NCI-H2081 treated with DMSO at 0.1 percent for 48 hours (cell line): ENCODE measurements around the gene POFUT2.

ENCODE experiments used
- DNase-seq: peaks from one replicate; lab custom pipeline; 2025; lab: John Stamatoyannopoulos, UW

The POFUT2 gene

DNA sequence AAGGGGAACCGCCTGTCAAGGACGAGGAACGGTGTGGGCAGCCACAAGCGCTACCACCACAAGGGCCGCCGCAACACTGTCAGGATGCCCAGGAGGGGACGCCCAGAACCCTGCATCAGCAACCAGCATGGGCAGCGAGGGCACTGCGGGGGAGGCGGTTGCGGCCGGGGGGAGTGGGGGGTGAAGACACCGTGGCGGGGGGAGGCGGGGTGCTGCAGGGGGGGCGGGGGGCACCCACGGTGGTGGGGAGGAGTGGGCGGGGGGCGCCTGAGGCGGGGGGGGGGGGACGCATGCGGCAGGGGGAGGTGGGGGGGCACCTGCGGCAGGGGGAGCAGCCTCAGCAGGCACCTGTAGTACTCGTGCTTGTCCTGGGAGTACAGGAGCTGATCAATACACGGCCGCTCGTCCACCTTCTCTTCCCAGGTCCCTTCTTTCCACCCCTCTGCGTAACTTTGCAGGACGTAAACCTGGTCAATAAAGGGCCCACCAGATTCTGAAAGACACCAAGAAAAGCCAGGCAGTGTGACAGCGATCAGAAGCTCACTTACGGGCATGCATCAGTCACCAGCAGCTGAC, 4.6 kb downstream of the POFUT2 start:
- no peak for DNase-seq

DNA sequence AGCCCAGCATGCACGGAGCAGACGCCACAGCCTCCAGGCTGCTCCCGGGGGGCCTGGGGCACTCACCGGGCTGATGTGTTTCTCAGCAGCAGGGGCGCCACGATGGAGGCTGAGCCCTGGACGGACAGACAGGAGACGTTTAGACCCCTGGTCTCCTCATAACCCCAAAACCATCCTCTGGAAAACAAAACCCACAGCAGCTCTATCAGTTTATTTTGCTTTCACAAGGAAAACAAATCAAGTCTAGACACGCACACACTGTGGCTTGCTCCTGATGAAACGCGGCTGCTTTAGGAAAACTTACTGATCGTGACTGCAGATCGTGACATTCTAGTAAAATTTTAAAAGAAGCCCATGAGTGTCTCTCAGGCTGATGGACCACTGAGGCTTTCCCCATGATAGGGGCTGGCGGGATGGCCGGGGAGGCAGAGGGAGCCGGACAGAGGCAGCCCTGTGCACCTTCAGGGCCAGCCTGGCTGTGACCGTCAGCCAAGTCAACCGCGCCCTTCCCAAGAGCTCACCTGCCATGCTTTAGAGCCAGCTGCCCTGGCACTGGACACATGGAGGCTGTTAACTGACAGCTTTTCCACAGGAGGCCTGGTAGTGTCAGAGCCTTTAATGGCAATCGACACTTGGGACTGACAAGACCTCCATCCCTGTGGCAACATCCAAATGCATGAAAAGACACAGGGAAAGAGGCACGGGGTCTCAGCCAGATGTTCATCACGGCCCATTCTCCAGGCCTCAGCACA, 5.2 kb downstream of the POFUT2 start:
- no peak for DNase-seq

DNA sequence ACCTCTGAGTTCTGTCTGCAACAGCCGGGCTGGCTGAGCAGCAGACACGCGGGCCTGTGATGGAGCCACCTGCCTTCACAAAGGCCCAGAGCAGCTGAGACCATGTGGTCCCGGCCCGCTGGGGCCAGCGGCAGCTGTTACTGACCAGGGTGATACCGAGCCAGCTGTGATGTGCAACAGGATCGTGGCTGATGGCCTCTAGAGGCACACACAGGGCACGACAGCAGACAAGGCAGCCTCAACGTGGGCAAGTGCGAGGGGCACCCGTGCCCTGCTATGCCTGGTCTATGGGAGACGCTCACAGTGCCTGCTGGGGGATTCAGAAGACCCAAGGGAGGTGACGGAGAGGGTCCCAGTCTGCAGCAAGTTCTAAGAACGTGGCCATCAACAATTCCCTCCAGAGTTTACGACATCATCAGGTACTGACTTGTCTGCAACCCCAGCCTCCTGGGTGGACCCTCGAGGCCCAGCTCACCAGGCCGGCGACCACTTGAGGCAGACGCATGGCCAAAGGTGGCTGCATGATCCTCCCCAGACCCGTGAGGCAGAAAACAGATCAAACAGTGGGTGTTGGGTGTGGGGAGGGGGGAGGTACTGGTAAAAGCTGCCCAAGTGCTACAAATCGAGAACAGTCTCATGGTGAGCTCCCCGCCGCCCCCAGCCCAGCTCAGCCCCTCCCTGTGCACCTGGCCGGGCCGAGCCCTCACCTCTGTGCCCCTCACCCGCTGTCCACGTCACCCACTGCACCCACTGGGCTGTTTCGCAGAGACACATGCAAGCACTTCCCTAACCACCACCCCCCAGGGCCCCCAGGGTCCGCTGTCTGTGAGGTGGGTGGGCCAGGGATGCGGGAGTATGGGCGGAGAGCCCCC, 6.0 kb downstream of the POFUT2 start:
- DNase-seq, result no peak

GRCh38 chr21:45280969-45281368, 6.7 kb downstream of the POFUT2 start:
- DNase-seq, result no peak

GRCh38 chr21:45280178-45280821, 7.4 kb downstream of the POFUT2 start:
- DNase-seq, result no peak

DNA sequence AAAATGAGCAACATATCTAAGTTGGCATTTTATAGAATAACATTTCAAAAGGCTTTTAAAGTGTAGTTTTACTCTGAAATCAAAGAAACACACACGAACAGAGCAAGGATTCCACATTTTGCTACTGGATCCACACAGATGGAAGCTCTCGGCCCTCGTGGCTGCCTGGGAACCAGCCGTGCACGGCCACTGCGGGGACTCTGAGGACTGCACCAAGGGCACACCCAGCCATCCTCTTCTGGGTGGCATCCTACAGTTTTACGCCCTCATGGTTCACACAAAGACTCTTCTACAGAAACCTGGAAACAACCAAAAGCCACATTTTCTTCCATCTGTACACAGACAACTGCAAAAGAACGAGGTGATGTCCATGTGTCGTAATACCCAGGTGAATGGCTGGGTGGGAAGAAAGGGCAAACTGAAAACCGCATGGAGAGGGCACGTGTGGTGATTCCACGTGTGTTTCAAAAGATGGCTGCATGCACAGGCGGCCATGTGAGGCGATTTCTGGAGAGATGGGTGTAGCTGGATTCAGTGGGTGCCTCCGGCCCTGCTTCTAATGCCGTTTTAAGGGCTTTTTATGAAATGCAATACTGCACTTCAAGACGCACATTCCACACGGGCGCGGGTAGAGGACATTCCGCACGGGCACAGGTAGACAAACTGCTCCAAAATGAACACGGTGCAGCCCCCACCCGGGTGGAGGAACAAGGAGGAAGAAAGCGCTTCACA, 8.1 kb downstream of the POFUT2 start:
- DNase-seq, result no peak

DNA sequence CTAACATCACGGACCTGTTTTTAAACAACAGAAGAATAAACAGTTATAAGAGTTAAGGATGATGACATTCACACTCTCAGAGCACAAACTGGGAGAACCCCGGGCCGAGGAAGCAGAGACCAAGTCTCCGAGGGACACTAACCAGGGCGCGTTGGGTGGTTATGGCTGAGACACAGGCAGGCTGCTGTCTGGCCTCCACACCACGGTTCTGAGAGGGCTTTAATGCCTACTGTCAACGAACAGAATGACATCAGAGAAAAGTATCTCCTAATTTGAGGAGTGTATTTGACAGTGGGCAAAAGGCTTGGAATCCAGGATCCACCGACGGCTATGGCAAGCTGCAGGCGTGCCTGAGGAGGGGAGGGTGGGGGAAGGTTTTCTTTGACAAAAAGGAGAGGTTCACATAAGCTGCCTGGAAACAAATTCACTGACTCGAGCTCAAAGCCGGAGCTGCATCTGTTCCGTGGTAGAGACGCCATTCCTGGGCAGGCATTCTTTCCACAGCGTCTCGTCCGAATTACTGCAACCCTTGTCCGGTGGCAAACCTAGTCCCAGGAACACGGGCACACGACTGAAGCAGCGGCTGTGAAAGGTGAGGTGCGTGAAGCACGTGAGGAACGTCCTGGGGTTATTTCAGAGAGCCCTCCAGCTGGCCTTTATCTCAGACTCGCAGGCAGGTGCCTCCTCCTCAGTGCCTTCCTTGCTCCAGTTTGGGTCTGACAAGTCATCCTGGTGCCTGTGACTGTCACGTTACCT, 9.4 kb downstream of the POFUT2 start:
- DNase-seq, result no peak

- no peak for DNase-seq
These were observed 10.3 kb downstream of the POFUT2 start for GRCh38 chr21:45277101-45278045.

DNA sequence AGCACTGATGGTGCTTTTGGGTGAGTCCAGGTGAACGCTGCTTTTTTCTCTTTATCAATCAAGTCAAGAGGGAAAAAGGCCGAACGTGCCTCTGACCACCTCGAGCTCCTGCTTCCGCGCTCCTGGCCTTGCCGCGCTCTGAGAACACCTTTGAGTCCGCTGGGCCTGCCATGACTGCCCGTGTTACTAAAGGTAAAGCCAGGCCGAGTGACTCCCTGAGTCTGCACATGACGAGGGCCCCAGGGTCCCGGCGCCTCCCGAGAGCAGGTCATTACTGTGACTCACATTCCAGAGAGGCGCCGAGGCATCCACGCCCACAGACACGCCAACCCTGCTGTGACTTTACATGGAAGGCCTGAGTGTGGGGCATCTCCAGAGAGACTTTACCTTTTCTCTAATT, 11.1 kb downstream of the POFUT2 start:
- no peak for DNase-seq

GRCh38 chr21:45270306-45270821, 17.3 kb downstream of the POFUT2 start:
- no peak for DNase-seq

DNA sequence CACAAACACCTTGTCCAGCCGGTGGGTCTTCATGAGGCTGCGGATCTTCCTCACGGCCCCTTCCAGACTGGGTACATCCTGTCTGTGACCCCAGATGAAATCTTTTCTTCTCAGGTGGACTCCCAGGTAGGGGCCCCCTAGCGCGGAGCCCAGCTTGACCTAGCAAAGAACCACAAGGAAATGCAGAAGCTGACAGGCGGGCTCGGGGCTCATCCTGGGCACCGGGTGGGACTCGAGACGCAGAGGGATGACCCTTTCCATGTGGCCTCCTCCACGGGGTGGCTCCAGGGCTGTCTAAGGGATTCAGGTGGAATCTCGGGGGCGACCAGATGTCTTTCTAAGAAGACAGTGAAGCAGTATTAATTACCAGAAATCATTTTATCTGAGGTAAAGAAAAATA, 17.8 kb downstream of the POFUT2 start:
- no peak for DNase-seq

DNA sequence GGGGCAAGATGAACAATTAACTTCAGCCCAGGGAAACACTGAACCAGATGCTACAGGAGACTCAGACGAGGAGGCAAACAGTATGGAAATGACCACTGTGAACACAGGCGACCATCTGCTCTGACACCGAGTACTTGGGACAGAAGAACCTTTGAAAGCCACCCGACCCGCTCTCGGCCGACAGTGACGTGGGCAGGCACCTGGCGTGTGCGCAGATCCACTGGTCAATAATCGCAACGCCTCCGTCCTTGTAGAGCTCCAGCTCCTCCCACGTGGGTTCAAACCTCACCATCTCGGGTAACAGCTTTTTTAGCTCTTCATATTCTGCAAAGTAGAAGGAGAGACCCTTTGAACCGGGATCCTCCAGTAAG, 20.3 kb downstream of the POFUT2 start:
- DNase-seq, result no peak

- no peak for DNase-seq
These were observed 20.9 kb downstream of the POFUT2 start for GRCh38 chr21:45266518-45267389.

DNA sequence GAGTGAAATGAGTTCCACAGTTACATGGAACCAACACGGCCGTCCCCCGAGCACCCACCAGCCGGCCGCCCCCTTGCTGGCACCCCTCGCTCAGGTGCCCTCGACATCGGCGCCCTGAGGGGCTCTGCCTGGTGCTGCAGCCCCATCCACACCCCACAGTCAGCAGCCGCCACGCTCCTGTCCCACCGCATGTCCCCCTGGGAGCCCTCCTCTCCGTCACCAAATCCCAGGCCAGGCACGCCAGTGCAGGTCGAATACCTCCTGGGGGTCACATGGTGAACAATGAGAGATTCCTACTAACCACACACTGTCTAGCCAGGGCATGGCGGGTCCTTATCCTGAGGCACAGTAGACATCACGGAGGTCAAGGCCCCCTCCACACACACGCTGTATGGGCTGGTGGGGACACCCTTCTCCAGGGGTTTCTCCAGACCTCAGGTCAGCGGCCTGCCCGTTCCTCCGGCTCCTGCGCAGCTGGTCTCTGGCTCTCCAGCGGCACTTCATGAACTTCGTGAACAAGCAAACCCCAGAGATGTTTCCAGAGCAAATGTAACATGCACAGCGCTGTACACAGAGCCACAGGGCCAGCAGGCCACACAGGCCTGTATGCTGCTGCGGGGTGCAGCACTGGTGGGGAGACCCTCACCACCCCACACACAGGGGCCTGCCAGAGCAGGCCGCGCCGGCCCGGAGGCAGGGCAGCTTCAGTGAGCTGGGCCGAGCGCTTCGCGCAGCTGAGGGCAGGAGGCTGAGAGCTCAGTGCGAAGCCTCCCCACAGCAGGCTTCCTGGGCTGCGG, 21.8 kb downstream of the POFUT2 start:
- DNase-seq, result no peak

DNA sequence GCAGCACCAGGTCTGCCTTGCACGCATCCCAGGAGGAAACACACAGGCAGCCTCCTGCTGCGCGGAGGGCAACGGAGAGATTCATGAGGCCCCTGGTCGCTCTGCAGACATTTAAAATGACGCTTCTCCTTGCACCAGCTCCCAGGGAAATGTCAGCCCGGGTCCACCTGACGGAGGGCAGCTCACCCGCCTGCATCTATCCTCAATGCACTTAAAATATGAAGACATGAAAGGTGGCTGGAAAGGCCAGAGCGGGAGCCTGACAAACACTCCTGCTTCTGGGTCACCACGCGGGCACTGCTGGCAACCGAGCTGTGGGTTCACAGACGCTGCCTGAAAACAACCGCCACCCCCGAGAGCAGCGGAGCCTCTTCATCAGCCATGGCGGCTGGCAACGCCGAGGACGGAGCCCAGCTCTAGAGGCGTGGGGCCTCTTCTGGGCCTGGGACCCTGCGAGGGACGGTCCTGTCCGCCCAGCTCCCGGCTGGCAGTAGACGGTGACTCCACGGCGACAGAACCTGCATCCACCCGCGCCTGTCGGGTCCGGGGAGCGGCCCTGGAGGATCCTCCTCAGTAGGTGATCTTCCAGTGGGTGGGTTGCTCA, 22.7 kb downstream of the POFUT2 start:
- no peak for DNase-seq

- no peak for DNase-seq
These were observed 23.4 kb downstream of the POFUT2 start for GRCh38 chr21:45264146-45264911.

GRCh38 chr21:45263534-45263933, 24.2 kb downstream of the POFUT2 start:
- no peak for DNase-seq
